GM21367 (cell line): ENCODE measurements around the gene PAN2.
A peak's percentile ranks its signal among the peaks of the same experiment; 100 is the strongest.
"Not testable (repeated sequence)": the region's sequence is repeated elsewhere in the genome, so short reads cannot be mapped to it uniquely, and the experiment has no call there.

Experiments
- ATAC-seq: cut with Tn5 transposase; IDR thresholded peaks from one replicate; pipeline ENCODE4 v1.9.1; 2021; ENCODE audit not compliant: unreplicated experiment

PAN2 gene

DNA sequence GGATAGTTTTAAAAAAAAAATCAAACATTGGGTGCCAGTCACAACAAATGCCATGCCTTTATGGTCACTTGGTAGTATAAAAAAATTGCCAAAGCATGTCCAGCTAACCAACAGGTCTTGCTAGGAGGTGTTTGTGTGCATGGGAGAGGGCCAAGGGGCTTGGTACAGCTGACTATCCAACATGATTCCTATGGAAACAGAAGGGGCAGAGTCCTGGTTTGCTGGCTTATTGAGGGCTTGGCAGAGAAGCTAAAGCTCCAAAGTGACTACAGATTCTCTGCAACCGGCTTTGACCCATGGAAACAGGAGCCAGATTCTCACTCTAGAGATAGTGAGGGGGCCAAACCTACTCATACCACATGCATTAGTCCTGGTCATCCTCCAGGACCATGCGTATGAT, 61.3 kb downstream of the PAN2 start:
- ATAC-seq = not testable (repeated sequence)

DNA sequence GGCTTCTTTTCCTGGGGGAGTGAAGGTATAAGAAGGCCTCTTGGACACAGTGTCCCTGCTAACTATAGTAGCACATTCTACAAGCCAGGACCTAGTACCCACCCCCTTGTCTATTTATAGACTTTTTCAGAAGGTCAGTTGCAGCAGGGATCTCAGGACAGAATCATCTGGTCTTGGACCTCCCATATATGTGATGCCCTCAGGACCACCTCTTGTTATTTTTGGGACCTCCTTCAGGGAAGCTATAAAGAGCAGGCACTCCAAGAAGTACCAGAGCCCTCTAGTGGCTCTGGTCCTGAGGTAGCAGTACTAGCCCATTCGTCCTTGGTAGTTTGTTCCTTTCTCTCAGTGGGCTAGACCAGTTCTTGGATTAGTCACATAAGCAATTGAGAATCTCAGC, 62.8 kb downstream of the PAN2 start:
- no peak for ATAC-seq

DNA sequence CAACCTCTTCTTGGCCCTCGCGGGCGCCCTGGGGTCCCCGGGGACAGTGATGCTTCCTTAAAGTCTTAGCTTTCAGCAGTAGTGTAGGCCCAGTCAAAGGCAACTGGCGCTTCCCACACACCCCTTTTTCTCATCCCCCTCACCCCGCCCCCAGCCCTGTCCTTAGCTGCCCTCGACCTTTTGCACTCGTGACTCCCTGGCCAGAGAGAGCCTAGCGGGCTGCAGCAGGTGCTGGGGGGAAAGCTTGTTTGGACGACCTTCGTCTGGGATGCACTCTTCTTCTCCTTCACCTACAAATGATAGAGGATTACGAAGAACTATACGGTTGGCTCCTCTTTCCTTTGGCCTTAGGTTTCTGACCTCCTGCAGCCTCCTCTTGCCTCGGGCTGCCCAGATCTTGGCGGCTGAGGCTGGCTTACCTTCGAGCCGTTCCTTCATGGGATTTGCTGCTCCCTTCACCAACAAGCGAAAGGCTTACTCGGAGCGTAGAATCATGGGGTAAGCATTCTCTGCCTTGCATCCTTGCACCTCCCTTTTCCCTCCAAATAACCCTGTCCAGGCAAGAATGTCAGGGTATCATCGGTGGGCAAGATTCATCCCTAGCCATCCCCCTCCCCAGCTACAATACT, 66.2 kb downstream of the PAN2 start:
- ATAC-seq = no peak

DNA sequence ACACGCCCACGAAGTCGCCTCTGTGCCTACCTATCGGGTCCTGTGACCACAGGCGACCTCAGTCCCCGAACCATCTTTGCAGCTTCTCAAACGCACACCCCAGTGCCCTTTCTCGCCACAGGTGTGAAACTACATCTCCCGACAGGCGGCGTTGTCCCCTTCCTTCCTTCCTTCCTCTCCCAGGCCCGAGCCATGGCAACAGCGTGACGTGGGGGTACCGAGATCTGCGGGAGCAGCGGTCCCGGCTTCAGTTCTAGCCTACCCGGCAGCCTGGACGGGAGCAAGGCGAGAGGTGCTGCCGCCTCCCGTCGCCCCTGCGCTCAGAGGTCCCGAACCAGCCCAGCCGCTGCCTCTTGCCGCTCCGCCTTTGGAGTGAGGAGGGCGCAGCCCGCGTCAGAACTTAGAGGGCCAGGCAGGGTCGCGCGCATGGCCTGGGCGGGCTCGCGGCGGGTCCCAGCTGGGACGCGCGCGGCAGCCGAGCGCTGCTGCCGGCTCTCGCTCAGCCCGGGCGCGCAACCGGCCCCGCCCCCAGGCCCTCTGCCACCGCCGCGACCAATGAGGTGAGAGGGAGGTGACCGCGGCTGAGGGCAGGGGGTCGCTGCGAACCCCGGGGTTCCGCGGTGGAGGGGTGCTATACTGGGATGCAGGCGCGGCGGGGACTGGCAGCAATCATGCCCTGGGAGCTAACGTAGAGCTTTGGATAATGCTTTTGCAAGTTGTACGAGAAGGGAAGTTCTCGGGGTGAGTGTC, 66.9 kb downstream of the PAN2 start, which contains the start of gene COQ10A:
Gene COQ10A (plus strand): TSS at position 250 of the 750 bp plus-strand sequence. CDS start 177 bp downstream, at position 427.
- ATAC-seq = peak; percentile 82
